Peyer's patch (tissue), 4 donors: ENCODE measurements around the gene PCDHGA12.
"Not testable (repeated sequence)": the region's sequence is repeated elsewhere in the genome, so short reads cannot be mapped to it uniquely, and the experiment has no call there.

ENCODE experiments used
- POLR2A ChIP-seq, 2 donors: fragments of 450-650 bp; IDR thresholded peaks; one replicate each; pipeline ENCODE4 v1.5.1; 2017; ENCODE audit warnings: antibody characterized with exemption in 2 of 2, mild to moderate bottlenecking in 2 of 2, moderate library complexity in 2 of 2
- TF ChIP-seq, protein P1 (sequence below), 6 experiments: fragments of 450-650 bp in 4 of 6; fragments of 200-600 bp in 2 of 6; sonication (generic) in 1 of 6; IDR thresholded peaks; one replicate each; pipeline ENCODE4 v1.5.1; 2017 to 2019; ENCODE audit warnings: antibody characterized with exemption in 6 of 6, mild to moderate bottlenecking in 3 of 6, moderate library complexity in 1 of 6

- TF ChIP-seq, protein P1, sequence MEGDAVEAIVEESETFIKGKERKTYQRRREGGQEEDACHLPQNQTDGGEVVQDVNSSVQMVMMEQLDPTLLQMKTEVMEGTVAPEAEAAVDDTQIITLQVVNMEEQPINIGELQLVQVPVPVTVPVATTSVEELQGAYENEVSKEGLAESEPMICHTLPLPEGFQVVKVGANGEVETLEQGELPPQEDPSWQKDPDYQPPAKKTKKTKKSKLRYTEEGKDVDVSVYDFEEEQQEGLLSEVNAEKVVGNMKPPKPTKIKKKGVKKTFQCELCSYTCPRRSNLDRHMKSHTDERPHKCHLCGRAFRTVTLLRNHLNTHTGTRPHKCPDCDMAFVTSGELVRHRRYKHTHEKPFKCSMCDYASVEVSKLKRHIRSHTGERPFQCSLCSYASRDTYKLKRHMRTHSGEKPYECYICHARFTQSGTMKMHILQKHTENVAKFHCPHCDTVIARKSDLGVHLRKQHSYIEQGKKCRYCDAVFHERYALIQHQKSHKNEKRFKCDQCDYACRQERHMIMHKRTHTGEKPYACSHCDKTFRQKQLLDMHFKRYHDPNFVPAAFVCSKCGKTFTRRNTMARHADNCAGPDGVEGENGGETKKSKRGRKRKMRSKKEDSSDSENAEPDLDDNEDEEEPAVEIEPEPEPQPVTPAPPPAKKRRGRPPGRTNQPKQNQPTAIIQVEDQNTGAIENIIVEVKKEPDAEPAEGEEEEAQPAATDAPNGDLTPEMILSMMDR (IDR thresholded peaks at IDR 0.05), result peak in 3 of 6 experiments; percentile 4 to 17 (median 14)
- not testable (repeated sequence) for TF ChIP-seq POLR2A (IDR thresholded peaks at IDR 0.05)
Observed at GRCh38 chr5:141387557-141388311, 42.6 kb upstream of the PCDHGA12 start, which contains the start of gene PCDHGB4.
